Loucy (cell line): ENCODE data around the gene GLUD1.
"Not testable (repeated sequence)": the region's sequence is repeated elsewhere in the genome, so short reads cannot be mapped to it uniquely, and the experiment has no call there.

ENCODE experiments used
- CTCF ChIP-seq: fragments of 200-600 bp; sonication (generic); conservative IDR thresholded peaks from 2 replicates; pipeline ENCODE4 v1.5.1; 2014; ENCODE audit warnings: mild to moderate bottlenecking, antibody characterized with exemption, low read length
- EZH2phosphoT487 ChIP-seq: fragments of 200-600 bp; IDR thresholded peaks from 2 replicates; pipeline ENCODE4 v1.6.1; 2018; ENCODE audit warnings: antibody characterized with exemption, mild to moderate bottlenecking, moderate library complexity, borderline replicate concordance

GRCh38 chr10:87118122-87118521 lies 23.5 kb upstream of the GLUD1 start:
- TF ChIP-seq CTCF, EZH2phosphoT487: not testable (repeated sequence)
